ENCODE results near the gene ACP7. TPM values are rescaled to one million over a fixed set of nuclear protein-coding genes. Genes with fewer than 3 reads are reported as not detected.
A peak's percentile ranks its signal among the peaks of the same experiment; 100 is the strongest.

ACP7 gene
- total RNA-seq (2021) (3.8 and 5.4 TPM in 2 replicates), Bru-seq, nascent RNA (percentile 56 among the genes with signal in this experiment), BruChase-seq, experiment 1, labeled RNA remaining after a 2-hour chase (percentile 43 among the genes with signal in this experiment), BruChase-seq, experiment 2, labeled RNA remaining after a 6-hour chase (percentile 51 among the genes with signal in this experiment)
- long read RNA-seq, partial matches to known transcripts = 0 of 2 reads
- long read RNA-seq, other reads (novel, unspliced or antisense) = 2 of 2 reads

GRCh38 chr19:39083983-39084731, at the start of gene ACP7:
Gene ACP7, plus strand, starts transcription at chr19:39084368. Its CDS starts 902 bp downstream, at chr19:39085270.
- H4K20me1 ChIP-seq (ENCODE audit: insufficient read depth) = no peaks in the 10 kb centered on the region
- H3K79me2 ChIP-seq (ENCODE audit: low read depth) = peaks cover 19% of the 10 kb centered on the region
- POLR2A ChIA-PET (ENCODE audit: unreplicated experiment) = no interaction called here
- H3K36me3 ChIP-seq (ENCODE audit: low read depth) = no peaks in the 10 kb centered on the region
- no TSS peak for BruUV-seq (replicated peaks)
- H3K9me2 ChIP-seq (ENCODE audit: insufficient read depth) = no peaks in the 10 kb centered on the region
- no peaks in the 10 kb centered on the region for H3K9me3 ChIP-seq (ENCODE audit: insufficient read depth, low read depth)
- H3K4me2 ChIP-seq = peak within 1 kb of the TSS; percentile 82
- peak within 1 kb of the TSS; percentile 26 for H3K27ac ChIP-seq
- peaks cover 22% of the 10 kb centered on the region for H3F3A ChIP-seq (ENCODE audit: insufficient read depth, low read depth)
- H2AFZ ChIP-seq = peak within 1 kb of the TSS; percentile 82
- CTCF ChIA-PET = interaction anchor here (0.6 to 1.1 kb wide), 2 partner anchors 11 to 12 kb away, joined by 3 to 13 read pairs; no protein-coding TSS in a partner anchor
- peak; percentile 38 to 72 for DNase-seq
- no peaks in the 10 kb centered on the region for H3K27me3 ChIP-seq (ENCODE audit: insufficient read depth, low read depth)
- H3K4me3 ChIP-seq = peak within 1 kb of the TSS; percentile 96
- H3K4me1 ChIP-seq (replicated peaks; ENCODE audit: insufficient read depth) = peaks cover 29% of the 10 kb centered on the region
- TF ChIP-seq EZH2 (IDR thresholded peaks at IDR 0.05; ENCODE audit: low read depth) (no peak), CTCF (conservative IDR thresholded peaks at IDR 0.05) (no peak)
- intact Hi-C loops (cut with micrococcal nuclease; ENCODE audit: unreplicated experiment) = no loop called here

GRCh38 chr19:39036581-39036980, 47.6 kb upstream of the ACP7 start:
- Histone ChIP-seq H4K20me1 (ENCODE audit: insufficient read depth) (no peaks in the 10 kb centered on the region), H2AFZ (no peak overlapping the region), H3K4me3 (no peak overlapping the region), H3K27me3 (ENCODE audit: insufficient read depth, low read depth) (no peaks in the 10 kb centered on the region), H3K36me3 (ENCODE audit: low read depth) (no peaks in the 10 kb centered on the region), H3K9me2 (ENCODE audit: insufficient read depth) (no peaks in the 10 kb centered on the region), H3K9me3 (ENCODE audit: insufficient read depth, low read depth) (no peaks in the 10 kb centered on the region), H3F3A (ENCODE audit: insufficient read depth, low read depth) (peaks cover 27% of the 10 kb centered on the region), H3K27ac (no peak overlapping the region), H3K4me1 (replicated peaks; ENCODE audit: insufficient read depth) (peaks cover 15% of the 10 kb centered on the region), H3K4me2 (no peak overlapping the region), H3K79me2 (ENCODE audit: low read depth) (no peaks in the 10 kb centered on the region)
- intact Hi-C loops (cut with micrococcal nuclease; ENCODE audit: unreplicated experiment) = loop anchor here (10.0 kb wide), 1 partner anchor 202 kb away; the partner anchor contains the start of gene ECH1
- TF ChIP-seq CTCF (conservative IDR thresholded peaks at IDR 0.05) = no peak
- no peak for TF ChIP-seq EZH2 (IDR thresholded peaks at IDR 0.05; ENCODE audit: low read depth)
- POLR2A ChIA-PET (ENCODE audit: unreplicated experiment) = no interaction called here
- no TSS peak for BruUV-seq (replicated peaks)
- DNase-seq = no peak
- CTCF ChIA-PET = no interaction called here

- Histone ChIP-seq H3K4me1 (replicated peaks; ENCODE audit: insufficient read depth) (peaks cover 15% of the 10 kb centered on the region), H3K27ac (no peak overlapping the region), H3K79me2 (ENCODE audit: low read depth) (no peaks in the 10 kb centered on the region), H3K36me3 (ENCODE audit: low read depth) (no peaks in the 10 kb centered on the region), H3K4me3 (no peak overlapping the region), H2AFZ (no peak overlapping the region), H3K9me2 (ENCODE audit: insufficient read depth) (no peaks in the 10 kb centered on the region), H3F3A (ENCODE audit: insufficient read depth, low read depth) (peaks cover 24% of the 10 kb centered on the region), H3K9me3 (ENCODE audit: insufficient read depth, low read depth) (no peaks in the 10 kb centered on the region), H3K27me3 (ENCODE audit: insufficient read depth, low read depth) (no peaks in the 10 kb centered on the region), H3K4me2 (no peak overlapping the region), H4K20me1 (ENCODE audit: insufficient read depth) (no peaks in the 10 kb centered on the region)
- no TSS peak for BruUV-seq (replicated peaks)
- DNase-seq = no peak
- intact Hi-C loops (cut with micrococcal nuclease; ENCODE audit: unreplicated experiment) = loop anchor here (10.0 kb wide), 1 partner anchor 202 kb away; the partner anchor contains the start of gene ECH1
- TF ChIP-seq EZH2 (IDR thresholded peaks at IDR 0.05; ENCODE audit: low read depth) (no peak), CTCF (conservative IDR thresholded peaks at IDR 0.05) (no peak)
- ChIA-PET CTCF (interaction anchor here (0.6 kb wide), 1 partner anchor 75 kb away, joined by 3 read pairs; no protein-coding TSS in a partner anchor), POLR2A (ENCODE audit: unreplicated experiment) (no interaction called here)
Measured at GRCh38 chr19:39037194-39037593, 47.0 kb upstream of the ACP7 start.

Measured in PC-9 (cell line).